Testis (tissue), 2 donors: ENCODE results near the gene ANTXR2.

ENCODE experiments used
- CTCF ChIP-seq, 3 experiments: fragments of 450-650 bp in 2 of 3; fragments of 200-600 bp in 1 of 3; sonication (generic) in 1 of 3; IDR thresholded peaks; one replicate each; pipeline ENCODE4 v1.5.1; 2016 to 2019; ENCODE audit warnings: antibody characterized with exemption in 3 of 3, mild to moderate bottlenecking in 2 of 3, moderate library complexity in 1 of 3
- POLR2A ChIP-seq: fragments of 450-650 bp; IDR thresholded peaks from one replicate; pipeline ENCODE4 v1.6.1; 2017; ENCODE audit warnings: antibody characterized with exemption, mild to moderate bottlenecking, moderate library complexity

GRCh38 chr4:79998201-79998600, 74.8 kb downstream of the ANTXR2 start:
- TF ChIP-seq CTCF (IDR thresholded peaks at IDR 0.05), result no peak
- TF ChIP-seq POLR2A, result no peak
